ENCODE data around the gene MED20. TPM values are rescaled to one million over a fixed set of nuclear protein-coding genes. Genes with fewer than 3 reads are reported as not detected.

Gene MED20
- total and polyA plus RNA-seq, 10 of the 15 experiments (the other 5 are each of a cell fraction or from before 2014, with no cell fraction given): 13.4 to 24.8 (median 17.9) TPM

DNA sequence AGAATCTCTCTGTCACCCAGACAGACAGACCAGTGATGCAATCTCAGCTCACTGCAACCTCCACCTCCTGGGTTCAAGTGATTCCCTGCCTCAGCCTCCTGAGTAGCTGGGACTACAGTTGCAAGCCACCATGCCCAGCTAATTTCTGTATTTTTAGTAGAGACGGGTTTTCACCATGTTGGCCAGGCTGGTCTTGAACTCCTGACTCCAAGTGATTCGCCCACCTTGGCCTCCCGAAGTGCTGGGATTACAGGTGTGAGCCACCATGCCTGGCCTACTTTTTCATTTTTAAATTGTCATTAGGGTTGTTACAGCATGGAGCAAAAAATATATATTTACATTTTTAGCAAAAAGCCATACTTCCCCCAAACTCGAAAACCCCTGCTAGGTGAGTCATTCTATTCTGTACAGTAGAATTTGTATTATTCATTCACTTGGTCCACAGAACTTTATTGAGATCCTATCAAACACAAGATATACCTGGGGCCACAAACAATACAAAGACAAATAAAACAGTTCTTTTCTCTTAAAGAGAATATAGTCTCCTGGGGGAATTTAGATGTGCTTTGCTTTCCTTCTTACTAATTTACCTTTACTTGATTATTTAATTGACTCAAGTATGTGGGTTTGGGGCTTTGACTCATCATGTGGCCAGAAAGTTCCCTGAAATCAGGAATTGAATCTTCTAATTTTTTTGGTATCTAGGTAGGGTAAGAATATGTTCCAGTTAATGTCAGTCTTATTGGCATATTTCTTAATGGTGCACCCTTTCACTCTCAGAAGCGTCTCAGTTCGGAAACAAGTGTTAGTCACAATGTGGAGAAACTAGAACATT, 37.3 kb upstream of the MED20 start:
- no TSS peak for BruUV-seq (replicated peaks)
- no peaks in the 10 kb centered on the region for H3K36me3 ChIP-seq (ENCODE audit: control insufficient read depth in 2 of 2, insufficient read depth in 2 of 2, low read length in 1 of 2)
- no peak overlapping the region for H3K9ac ChIP-seq (ENCODE audit: control insufficient read depth, insufficient read depth, low read length)
- no peak overlapping the region for H2AFZ ChIP-seq (ENCODE audit: control insufficient read depth, low read depth, low read length)
- no peak overlapping the region for H3K4me2 ChIP-seq (ENCODE audit: control insufficient read depth, insufficient read depth)
- ATAC-seq: peak; percentile 31
- H4K20me1 ChIP-seq (ENCODE audit: control insufficient read depth, insufficient read depth): no peaks in the 10 kb centered on the region
- POLR2A ChIA-PET: interaction anchor here (0.6 kb wide), 1 partner anchor 169 kb away, joined by 3 read pairs; no protein-coding TSS in a partner anchor
- SMC1A ChIA-PET (ENCODE audit: uncharacterized antibody, unreplicated experiment): no interaction called here
- H3K27ac ChIP-seq (ENCODE audit: control insufficient read depth, insufficient read depth): no peak overlapping the region
- H3K9me3 ChIP-seq (replicated peaks; ENCODE audit: control insufficient read depth, insufficient read depth, low read length): no peaks in the 10 kb centered on the region
- CTCF ChIA-PET: interaction anchor here (1.2 kb wide), 1 partner anchor 86 kb away, joined by 3 read pairs; no protein-coding TSS in a partner anchor
- FAIRE-seq: no peak
- no peak overlapping the region for H3K4me3 ChIP-seq
- H3K79me2 ChIP-seq (ENCODE audit: control insufficient read depth, insufficient read depth, low read length): no peaks in the 10 kb centered on the region
- no peaks in the 10 kb centered on the region for H3K27me3 ChIP-seq (replicated peaks in 1 of 2; ENCODE audit: control insufficient read depth in 2 of 2, insufficient read depth in 2 of 2, low read length in 1 of 2)
- H3K4me1 ChIP-seq (ENCODE audit: control insufficient read depth, insufficient read depth, low read length): peaks cover 4% of the 10 kb centered on the region
- intact Hi-C loops (cut with micrococcal nuclease; ENCODE audit: unreplicated experiment) (no loop called here), in situ Hi-C loops (cut with MboI) (no loop called here)
- 40% methylated on average over 6 of the region's 6 CpGs for WGBS (ENCODE audit: insufficient coverage, insufficient replicate concordance, low lambda C conversion rate, missing lambda C conversion rate)
- no peak for DNase-seq (ENCODE audit: low read depth, low spot score)
- RAD21 ChIA-PET (ENCODE audit: unreplicated experiment): no interaction called here
- no peak for TF ChIP-seq IKZF2 (IDR thresholded peaks at IDR 0.05)
- 0 out of 2 replicates have a peak, but pooled peaks have one; percentile 17 for TF ChIP-seq ZNF217 (IDR thresholded peaks at IDR 0.05)
- TF ChIP-seq NR2F1 (conservative IDR thresholded peaks at IDR 0.05): no peak
- 0 out of 2 replicates have a peak, but pooled peaks have one; percentile 24 for TF ChIP-seq NFIC (IDR thresholded peaks at IDR 0.05; ENCODE audit: low read depth, low read length)
- TF ChIP-seq ESRRA (IDR thresholded peaks at IDR 0.05; ENCODE audit: low read length): no peak
- no peak for TF ChIP-seq KLF5 (IDR thresholded peaks at IDR 0.05; ENCODE audit: partially characterized antibody)
- TF ChIP-seq, protein P1, sequence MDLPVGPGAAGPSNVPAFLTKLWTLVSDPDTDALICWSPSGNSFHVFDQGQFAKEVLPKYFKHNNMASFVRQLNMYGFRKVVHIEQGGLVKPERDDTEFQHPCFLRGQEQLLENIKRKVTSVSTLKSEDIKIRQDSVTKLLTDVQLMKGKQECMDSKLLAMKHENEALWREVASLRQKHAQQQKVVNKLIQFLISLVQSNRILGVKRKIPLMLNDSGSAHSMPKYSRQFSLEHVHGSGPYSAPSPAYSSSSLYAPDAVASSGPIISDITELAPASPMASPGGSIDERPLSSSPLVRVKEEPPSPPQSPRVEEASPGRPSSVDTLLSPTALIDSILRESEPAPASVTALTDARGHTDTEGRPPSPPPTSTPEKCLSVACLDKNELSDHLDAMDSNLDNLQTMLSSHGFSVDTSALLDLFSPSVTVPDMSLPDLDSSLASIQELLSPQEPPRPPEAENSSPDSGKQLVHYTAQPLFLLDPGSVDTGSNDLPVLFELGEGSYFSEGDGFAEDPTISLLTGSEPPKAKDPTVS (IDR thresholded peaks at IDR 0.05; ENCODE audit: low read depth, low read length): no peak
- TF ChIP-seq SMAD5 (IDR thresholded peaks at IDR 0.05; ENCODE audit: low read depth): no peak
- no peak for TF ChIP-seq HDGF (IDR thresholded peaks at IDR 0.05)
- TF ChIP-seq JUNB (IDR thresholded peaks at IDR 0.05): peak; percentile 58; the same call in 1 of the 2 replicates
- TF ChIP-seq RELA (IDR thresholded peaks at IDR 0.05; ENCODE audit: borderline replicate concordance, partially characterized antibody): no peak
- TF ChIP-seq RUNX3 (IDR thresholded peaks at IDR 0.05; ENCODE audit: low read length): peak; percentile 66
- TF ChIP-seq BCLAF1 (IDR thresholded peaks at IDR 0.05): no peak
- no peak for TF ChIP-seq CBX5 (IDR thresholded peaks at IDR 0.05; ENCODE audit: low read depth)
- TF ChIP-seq, protein P2, sequence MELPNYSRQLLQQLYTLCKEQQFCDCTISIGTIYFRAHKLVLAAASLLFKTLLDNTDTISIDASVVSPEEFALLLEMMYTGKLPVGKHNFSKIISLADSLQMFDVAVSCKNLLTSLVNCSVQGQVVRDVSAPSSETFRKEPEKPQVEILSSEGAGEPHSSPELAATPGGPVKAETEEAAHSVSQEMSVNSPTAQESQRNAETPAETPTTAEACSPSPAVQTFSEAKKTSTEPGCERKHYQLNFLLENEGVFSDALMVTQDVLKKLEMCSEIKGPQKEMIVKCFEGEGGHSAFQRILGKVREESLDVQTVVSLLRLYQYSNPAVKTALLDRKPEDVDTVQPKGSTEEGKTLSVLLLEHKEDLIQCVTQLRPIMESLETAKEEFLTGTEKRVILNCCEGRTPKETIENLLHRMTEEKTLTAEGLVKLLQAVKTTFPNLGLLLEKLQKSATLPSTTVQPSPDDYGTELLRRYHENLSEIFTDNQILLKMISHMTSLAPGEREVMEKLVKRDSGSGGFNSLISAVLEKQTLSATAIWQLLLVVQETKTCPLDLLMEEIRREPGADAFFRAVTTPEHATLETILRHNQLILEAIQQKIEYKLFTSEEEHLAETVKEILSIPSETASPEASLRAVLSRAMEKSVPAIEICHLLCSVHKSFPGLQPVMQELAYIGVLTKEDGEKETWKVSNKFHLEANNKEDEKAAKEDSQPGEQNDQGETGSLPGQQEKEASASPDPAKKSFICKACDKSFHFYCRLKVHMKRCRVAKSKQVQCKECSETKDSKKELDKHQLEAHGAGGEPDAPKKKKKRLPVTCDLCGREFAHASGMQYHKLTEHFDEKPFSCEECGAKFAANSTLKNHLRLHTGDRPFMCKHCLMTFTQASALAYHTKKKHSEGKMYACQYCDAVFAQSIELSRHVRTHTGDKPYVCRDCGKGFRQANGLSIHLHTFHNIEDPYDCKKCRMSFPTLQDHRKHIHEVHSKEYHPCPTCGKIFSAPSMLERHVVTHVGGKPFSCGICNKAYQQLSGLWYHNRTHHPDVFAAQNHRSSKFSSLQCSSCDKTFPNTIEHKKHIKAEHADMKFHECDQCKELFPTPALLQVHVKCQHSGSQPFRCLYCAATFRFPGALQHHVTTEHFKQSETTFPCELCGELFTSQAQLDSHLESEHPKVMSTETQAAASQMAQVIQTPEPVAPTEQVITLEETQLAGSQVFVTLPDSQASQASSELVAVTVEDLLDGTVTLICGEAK (IDR thresholded peaks at IDR 0.05; ENCODE audit: borderline replicate concordance): peak; percentile 65

Measured in GM12878 (cell line).